ENCODE data around the gene CDKN1C.

GRCh38 chr11:2835751-2836150 lies 49.8 kb downstream of the CDKN1C start:
- no peak for TF ChIP-seq SMC3 (conservative IDR thresholded peaks at IDR 0.05; ENCODE audit: poor library complexity)
- no peak for TF ChIP-seq REST (IDR thresholded peaks at IDR 0.05; ENCODE audit: borderline replicate concordance)

Measured in neural cell (in vitro differentiated cells).